Dedifferentiated amniotic fluid mesenchymal stem cell (primary cell): Measurements from ENCODE around the gene CPAMD8.
"Not testable (repeated sequence)": the region's sequence is repeated elsewhere in the genome, so short reads cannot be mapped to it uniquely, and the experiment has no call there.

Source experiments
- DNase-seq: peaks from one replicate; pipeline ENCODE4 v3.0.0-alpha.2; 2016; ENCODE audit errors: extremely low spot score

Gene CPAMD8

GRCh38 chr19:17041976-17042375 is 15.4 kb upstream of the CPAMD8 start:
- DNase-seq: no peak

GRCh38 chr19:17037966-17038500 is 11.4 kb upstream of the CPAMD8 start:
- no peak for DNase-seq

GRCh38 chr19:17037184-17037583 is 10.6 kb upstream of the CPAMD8 start:
- DNase-seq: no peak

- no peak for DNase-seq
Measured at GRCh38 chr19:17036640-17037039, 10.0 kb upstream of the CPAMD8 start.

GRCh38 chr19:17035842-17036424 is 9.3 kb upstream of the CPAMD8 start:
- no peak for DNase-seq

GRCh38 chr19:17031741-17032140 is 5.1 kb upstream of the CPAMD8 start:
- no peak for DNase-seq

- no peak for DNase-seq
Measured at GRCh38 chr19:17027535-17027975, 945 bp upstream of the CPAMD8 start.

- DNase-seq: no peak
Measured at GRCh38 chr19:17025991-17026658, 485 bp downstream of the CPAMD8 start.

- no peak for DNase-seq
Measured at GRCh38 chr19:17025361-17025760, 1.2 kb downstream of the CPAMD8 start.

GRCh38 chr19:17024941-17025340 is 1.7 kb downstream of the CPAMD8 start:
- not testable (repeated sequence) for DNase-seq

GRCh38 chr19:17023805-17024204 is 2.8 kb downstream of the CPAMD8 start:
- DNase-seq: no peak

- no peak for DNase-seq
Measured at GRCh38 chr19:17022738-17023137, 3.9 kb downstream of the CPAMD8 start.

- no peak for DNase-seq
Measured at GRCh38 chr19:17021793-17022590, 4.6 kb downstream of the CPAMD8 start.

- no peak for DNase-seq
Measured at GRCh38 chr19:17021328-17021727, 5.3 kb downstream of the CPAMD8 start.

GRCh38 chr19:17020823-17021222 is 5.8 kb downstream of the CPAMD8 start:
- no peak for DNase-seq

GRCh38 chr19:17020385-17020784 is 6.2 kb downstream of the CPAMD8 start:
- DNase-seq: no peak

GRCh38 chr19:17014212-17014861 is 12.3 kb downstream of the CPAMD8 start:
- not testable (repeated sequence) for DNase-seq

GRCh38 chr19:17011485-17011884 is 15.1 kb downstream of the CPAMD8 start:
- DNase-seq: no peak

- no peak for DNase-seq
Measured at GRCh38 chr19:17006579-17006978, 20.0 kb downstream of the CPAMD8 start.

- no peak for DNase-seq
Measured at GRCh38 chr19:17005000-17005399, 21.6 kb downstream of the CPAMD8 start.

- no peak for DNase-seq
Measured at GRCh38 chr19:17004386-17004785, 22.2 kb downstream of the CPAMD8 start.

- no peak for DNase-seq
Measured at GRCh38 chr19:17002455-17002854, 24.2 kb downstream of the CPAMD8 start.
